ENCODE data around the gene AQR. TPM values are rescaled to one million over a fixed set of nuclear protein-coding genes. Genes with fewer than 3 reads are reported as not detected.

The AQR gene
- total and polyA plus RNA-seq, 2 of the 8 experiments (the other 6 are each of a cell fraction or from before 2014, with no cell fraction given), result 34.5 to 57.6 TPM

DNA sequence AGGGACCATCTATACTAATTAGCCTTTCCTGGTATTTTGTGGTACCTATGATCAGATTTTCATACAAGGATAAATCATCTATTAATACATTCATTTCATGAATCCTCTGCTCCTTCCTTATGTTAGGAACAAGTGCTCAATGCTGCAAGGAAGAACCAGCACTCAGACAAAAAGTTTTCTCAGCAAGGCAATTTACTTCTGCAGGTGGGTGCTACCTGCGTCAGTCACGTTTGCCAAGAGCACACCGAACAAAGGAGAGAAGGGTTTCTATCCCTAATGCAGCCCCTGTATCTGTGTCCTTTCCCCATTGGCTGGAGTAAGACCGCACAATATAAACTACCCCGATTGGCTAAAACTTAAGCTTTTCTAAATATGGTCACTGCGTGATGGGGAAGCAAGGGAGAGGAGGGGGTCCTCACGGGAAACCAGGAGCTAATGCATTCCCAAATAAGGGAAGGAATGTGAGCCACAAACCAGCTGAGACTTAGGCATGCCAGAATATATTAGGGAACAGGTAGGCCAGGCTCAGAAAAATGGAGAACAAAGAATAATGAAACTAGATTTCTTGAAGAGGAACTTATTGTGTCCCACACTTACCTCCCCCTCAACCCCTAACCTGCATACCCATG lies 76.5 kb downstream of the AQR start (continued):
- peak; percentile 56; the same call in 1 of the 2 replicates for TF ChIP-seq TBP (IDR thresholded peaks at IDR 0.05; ENCODE audit: low read depth, low read length)
- TF ChIP-seq EGR1 (IDR thresholded peaks at IDR 0.05; ENCODE audit: borderline replicate concordance, low read depth, low read length), result no peak
- no peak for TF ChIP-seq KDM4A (IDR thresholded peaks at IDR 0.05; ENCODE audit: low read depth, low read length, severe bottlenecking)
- TF ChIP-seq, protein P1, sequence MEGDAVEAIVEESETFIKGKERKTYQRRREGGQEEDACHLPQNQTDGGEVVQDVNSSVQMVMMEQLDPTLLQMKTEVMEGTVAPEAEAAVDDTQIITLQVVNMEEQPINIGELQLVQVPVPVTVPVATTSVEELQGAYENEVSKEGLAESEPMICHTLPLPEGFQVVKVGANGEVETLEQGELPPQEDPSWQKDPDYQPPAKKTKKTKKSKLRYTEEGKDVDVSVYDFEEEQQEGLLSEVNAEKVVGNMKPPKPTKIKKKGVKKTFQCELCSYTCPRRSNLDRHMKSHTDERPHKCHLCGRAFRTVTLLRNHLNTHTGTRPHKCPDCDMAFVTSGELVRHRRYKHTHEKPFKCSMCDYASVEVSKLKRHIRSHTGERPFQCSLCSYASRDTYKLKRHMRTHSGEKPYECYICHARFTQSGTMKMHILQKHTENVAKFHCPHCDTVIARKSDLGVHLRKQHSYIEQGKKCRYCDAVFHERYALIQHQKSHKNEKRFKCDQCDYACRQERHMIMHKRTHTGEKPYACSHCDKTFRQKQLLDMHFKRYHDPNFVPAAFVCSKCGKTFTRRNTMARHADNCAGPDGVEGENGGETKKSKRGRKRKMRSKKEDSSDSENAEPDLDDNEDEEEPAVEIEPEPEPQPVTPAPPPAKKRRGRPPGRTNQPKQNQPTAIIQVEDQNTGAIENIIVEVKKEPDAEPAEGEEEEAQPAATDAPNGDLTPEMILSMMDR (IDR thresholded peaks at IDR 0.05; ENCODE audit: control extremely low read depth in 1 of 3, insufficient read depth in 1 of 3, low read depth in 1 of 3, low read length in 3 of 3), result no peak
- TF ChIP-seq KDM5A (IDR thresholded peaks at IDR 0.05; ENCODE audit: low read length), result no peak
- TF ChIP-seq HDAC6 (IDR thresholded peaks at IDR 0.05; ENCODE audit: low read depth, low read length), result no peak
- TF ChIP-seq BCL11A (IDR thresholded peaks at IDR 0.05; ENCODE audit: low read depth in 2 of 2, low read length in 2 of 2), result no peak
- TF ChIP-seq, protein P2, sequence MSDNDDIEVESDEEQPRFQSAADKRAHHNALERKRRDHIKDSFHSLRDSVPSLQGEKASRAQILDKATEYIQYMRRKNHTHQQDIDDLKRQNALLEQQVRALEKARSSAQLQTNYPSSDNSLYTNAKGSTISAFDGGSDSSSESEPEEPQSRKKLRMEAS (IDR thresholded peaks at IDR 0.05), result no peak
- TF ChIP-seq TAF7 (optimal IDR thresholded peaks at IDR 0.05; ENCODE audit: borderline replicate concordance, low read depth, low read length), result no peak
